LNCAP (cell line): ENCODE measurements around the gene MFSD6L.

Experiments used
- CTCF ChIP-seq: fragments of 450-650 bp; IDR thresholded peaks from 2 replicates; pipeline ENCODE4 v1.5.1; 2017; ENCODE audit warnings: mild to moderate bottlenecking

Gene MFSD6L

GRCh38 chr17:8830141-8830540 is 31.0 kb upstream of the MFSD6L start:
- no peak for TF ChIP-seq CTCF

DNA sequence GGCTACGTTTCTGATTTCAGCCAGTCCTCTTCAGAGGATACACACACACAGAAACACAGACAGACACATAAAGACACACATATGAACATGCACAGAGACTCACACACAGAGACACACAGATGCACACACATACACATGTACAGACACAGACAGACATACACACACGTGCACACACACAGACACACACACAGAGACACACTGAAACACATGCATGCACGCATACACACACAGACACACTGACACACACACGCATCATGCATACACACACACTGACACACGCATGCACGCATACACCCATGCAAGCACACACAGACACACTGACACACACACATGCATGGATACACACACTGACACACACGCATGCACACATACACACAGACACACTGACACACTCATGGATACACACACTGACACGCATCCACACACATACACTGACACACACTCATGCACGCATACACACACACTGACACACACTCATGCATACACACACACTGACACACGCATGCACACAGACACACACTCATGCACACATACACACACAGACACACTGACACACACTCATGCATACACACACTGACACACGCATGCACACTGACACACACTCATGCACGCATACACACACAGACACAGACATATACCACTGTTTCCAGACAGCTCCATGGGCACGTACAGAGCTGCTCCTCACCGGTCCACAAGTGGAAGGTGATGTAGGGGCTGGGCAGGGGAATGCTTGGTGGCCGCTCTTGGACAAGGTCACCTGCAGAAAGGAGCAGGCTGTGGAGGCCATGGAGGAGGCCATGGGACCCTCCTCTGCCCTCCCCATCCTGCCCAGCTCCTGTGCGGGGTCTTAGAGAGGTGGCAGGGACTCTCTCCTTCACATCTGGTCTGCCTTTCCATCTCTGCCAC is 30.1 kb upstream of the MFSD6L start:
- no peak for TF ChIP-seq CTCF

DNA sequence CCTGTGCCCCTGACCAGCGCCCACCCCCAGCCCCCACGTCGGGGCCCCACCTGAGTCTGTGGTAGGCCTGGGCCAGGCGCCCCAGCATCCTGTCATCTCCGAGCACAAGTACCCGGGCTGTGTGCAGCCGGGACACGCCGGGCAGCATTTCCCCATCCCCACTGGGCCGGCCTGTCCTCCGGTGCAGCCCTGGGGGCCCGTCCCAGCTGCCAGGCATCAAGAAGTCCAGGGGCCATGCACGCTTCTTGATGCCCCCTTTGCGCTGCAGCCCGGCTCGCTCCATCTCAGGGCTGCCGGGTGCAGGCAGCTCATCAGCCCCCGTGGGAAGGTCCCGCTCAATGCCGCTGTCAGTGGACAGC is 29.3 kb upstream of the MFSD6L start:
- TF ChIP-seq CTCF = no peak

DNA sequence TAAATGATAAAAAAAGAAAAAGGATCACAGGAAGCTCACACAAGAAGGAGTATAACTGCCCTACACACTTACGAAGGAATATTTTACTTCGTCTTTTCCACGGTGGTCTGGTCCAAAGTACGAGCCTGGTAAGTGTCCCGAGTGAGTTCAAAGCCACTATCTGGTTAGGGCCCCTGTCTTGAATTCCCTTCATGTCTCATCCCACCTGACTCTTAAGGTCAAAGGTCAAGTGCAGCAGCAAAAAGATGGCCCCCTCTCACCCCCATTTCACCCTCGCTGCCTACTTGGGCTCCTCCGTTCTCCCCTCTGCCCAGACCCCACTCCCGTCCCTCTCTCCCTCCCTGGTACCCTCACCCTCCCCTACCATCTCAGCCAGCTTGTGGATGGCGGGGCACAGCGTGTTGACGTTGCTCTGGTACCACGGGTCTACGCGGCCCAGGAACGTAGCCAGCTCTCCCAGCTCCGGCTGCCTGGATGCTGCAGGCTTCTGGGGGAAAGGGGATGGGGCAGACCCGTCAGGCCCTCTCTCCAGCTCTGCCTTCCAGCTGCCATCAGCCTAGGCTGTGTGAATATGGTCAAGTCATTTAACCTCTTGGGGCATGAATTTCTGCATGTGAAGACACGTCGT is 27.8 kb upstream of the MFSD6L start:
- no peak for TF ChIP-seq CTCF

- TF ChIP-seq CTCF = no peak
Measured at GRCh38 chr17:8825802-8826201, 26.6 kb upstream of the MFSD6L start.

GRCh38 chr17:8823279-8823678 is 24.1 kb upstream of the MFSD6L start:
- no peak for TF ChIP-seq CTCF

GRCh38 chr17:8822401-8823035 is 23.4 kb upstream of the MFSD6L start:
- TF ChIP-seq CTCF = no peak
